HL-60/S4 treated with retinoic acid at 250 ng/mL for 4 days and 3 days (cell line): ENCODE results near the gene CDH22.

Source experiments
- in situ Hi-C: fragments of 300-500 bp; cut with MboI; formaldehyde crosslinking; loops from 2 replicates; pipeline ENCODE4 v1.7.0; 2022; ENCODE audit warnings: low sequenced_read_pairs

The CDH22 gene

DNA sequence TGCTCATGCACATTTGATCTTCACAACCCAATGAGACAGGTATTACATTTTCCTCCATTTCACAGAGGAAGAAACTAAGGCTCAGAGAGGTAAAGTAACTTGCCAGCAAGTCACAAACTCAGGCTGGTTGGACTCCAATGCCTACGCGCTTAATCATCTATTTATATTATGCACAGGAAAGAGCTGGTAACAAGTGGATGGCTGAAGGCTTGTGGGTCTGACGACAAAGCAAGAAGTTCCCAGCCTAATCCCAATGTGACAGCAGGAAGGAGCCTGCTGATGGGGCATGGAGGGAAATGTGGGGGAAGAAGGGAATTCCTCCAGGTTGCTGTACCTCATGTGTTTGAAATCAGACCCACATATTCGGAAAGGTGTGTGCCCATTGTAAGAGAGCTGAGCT lies 3.9 kb downstream of the CDH22 start:
- in situ Hi-C loops: no loop called here

DNA sequence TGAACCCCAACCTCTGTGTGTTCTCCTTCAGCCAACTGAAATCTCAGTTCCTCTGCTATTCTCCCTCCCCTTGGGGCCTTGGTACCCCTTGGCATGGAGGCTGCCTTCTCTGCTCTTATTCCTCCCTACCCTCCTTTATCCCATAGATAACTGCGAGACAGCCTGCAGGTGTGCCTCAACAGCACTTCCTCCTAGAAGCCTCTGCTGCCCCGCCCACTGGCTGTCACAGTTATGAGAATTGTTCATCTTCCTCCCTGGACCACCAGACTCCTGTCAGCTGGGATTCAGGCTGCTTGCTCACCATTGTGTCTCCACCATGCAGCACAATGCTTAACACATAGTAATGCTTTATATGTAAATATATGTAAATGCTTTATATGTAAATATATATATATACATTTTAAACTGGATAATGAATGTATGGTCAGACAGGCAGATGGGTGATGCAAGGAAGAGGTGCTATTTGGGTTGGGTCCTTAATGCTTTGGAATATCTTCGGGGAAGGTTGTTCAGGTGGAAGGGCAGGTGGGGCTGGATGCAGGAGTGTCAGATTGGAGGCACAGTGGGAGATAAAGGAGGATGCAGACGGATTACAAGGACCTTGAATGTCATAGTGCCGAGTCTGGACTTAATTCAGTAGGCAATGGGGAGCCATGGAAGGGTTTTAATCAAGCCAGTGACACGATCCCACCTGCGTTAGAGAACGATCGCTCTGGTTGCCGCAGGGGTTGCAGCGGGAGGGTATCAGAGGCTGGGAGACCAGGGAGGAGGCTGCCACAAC lies 4.9 kb downstream of the CDH22 start:
- in situ Hi-C loops: no loop called here

DNA sequence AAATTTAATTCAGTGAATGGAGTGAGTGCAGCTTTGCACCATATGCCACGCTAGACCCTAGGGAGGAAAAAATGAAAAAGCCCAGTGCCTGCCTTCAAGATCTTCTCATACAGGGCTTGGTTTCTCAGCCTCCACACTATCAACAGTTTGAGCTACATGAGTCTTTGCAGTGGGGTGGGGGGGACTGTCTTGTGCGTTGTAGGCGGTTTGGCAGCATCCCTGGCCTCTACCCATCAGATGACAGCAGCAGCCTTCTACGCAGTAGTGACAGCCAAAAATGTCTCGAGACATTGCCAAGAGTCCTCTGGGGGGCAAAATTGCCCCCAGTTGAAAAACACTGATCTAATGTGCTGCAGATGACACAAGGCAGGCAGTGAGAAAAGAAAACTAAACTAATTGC lies 6.2 kb downstream of the CDH22 start:
- in situ Hi-C loops: no loop called here

DNA sequence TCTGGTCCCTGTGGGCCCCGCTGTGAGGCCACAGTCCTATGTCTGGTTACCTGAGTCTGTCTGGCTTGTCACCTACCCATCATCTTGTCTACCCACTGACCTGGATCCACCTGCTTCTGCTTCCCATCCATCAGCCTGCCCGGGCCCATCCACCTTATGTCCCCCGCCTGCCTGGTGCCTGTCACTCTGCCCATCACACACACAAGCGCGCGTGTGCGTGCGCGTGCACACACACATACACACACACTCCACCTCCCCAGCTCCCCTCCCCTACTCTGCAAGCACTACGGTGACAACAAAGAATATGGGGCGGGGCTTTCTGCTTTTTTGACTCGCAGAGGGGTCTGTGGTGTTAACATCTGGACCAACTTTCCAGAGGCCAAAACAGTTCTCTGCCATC lies 8.0 kb downstream of the CDH22 start:
- in situ Hi-C loops: no loop called here

DNA sequence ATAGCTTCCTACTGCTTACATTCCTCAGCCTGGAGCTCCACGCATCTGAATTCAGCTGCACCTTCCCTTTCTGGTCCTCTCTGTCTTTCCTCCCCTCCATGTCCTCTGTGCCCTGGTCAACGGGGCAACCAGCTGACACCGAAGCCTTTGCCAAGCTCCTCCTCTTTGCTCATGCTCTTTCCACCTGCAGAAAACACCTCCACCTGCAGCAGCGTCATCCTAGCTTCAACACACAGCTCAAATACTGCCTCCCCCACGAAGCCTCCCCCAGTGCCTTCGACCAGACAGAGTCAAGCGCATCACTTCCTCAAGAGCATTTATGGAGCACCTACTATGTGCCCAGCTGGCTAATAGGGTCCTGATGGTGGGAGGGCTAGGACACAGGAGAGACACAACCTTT lies 9.2 kb downstream of the CDH22 start:
- in situ Hi-C loops: no loop called here

DNA sequence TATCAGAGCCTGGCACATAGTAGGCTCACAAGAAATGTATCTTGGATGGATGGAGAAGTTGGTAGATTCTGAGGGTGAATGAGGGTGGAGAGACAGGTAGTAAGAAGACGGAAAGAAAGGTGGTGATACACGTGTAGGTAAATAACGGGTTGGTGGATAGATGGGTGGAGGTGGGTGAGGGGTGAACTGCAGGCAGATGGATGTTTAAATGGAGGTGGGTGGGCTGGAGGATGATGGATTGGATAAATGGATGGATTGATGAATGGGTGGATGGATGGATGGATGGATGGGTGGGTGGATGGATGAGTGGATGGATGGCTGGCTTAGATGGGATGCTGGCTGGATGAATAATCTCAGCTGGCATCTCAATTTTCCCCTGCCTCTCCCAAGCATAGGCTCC lies 9.9 kb downstream of the CDH22 start:
- in situ Hi-C loops: no loop called here

DNA sequence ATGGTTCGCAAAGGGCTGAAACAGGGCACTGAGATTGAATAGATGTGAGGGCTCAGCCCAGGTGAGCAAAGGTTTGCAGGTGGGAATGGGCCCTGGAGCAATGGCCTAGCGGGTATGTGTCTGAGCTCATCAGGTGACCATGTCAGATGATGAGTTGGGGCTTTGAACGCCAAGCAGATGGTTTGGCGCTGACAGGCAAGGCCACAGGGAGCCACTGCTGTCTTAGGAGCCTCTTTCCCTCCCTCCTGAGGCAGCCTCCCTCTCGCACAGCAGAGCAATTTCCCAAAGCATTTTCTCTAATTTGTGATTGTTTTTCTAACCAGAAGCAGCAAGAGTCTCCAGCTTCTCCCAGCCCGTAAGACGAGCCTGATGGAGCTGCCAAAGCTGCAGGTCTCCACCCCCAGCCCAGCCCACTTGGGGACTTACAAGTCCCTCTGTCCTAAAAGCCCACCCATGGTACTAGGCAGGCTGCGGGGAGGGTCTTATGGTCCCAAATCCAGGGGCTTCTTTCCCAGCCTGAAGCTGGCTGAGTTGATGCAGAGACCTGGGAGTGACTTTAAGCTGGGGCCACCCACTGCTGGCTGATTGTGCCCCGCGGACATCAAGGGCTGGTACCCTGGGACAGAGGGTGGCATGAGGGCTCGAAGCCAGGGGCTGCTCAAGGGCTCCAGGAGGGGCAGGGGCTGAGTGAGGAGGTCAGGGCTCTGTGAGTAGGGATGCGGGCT lies 11.6 kb downstream of the CDH22 start:
- in situ Hi-C loops: no loop called here

DNA sequence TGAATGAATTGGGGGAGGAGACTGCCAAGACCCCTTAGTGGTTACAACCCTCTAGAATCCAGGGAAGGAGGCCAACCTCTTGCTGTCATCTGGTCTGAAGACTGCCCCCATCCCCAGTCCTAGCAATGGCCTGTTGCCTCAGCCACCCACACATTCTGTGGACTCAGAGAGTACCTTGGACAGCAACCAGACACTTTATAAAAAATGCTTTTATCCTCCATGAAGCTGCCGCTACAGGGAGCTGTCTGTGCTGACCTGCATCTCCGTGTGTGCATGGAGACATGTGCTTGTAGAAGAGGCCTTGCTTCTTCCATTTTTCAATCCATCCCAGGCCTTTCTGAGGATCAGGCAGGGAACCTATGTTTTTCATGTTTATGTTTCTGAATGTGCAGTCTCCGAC lies 15.2 kb downstream of the CDH22 start:
- in situ Hi-C loops: no loop called here

DNA sequence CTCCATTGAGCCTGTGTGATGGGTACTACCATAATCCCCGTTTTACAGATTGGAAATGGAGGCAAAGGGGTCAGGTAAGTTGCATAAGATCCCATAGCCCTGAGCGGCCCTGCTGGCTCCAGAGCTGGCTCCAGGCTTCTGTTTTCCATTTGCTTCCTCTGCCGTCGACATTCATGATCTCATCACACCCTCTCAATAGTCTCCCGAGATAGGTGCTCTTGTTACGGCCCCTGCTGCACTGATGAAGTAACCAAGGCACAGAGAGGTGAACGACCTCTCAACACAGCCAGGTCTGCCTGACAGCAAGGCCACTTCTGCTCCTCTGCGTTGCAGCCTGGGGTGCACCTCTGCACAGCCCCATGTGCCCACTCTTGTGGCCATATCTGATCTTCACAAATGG lies 16.9 kb downstream of the CDH22 start:
- in situ Hi-C loops: no loop called here

DNA sequence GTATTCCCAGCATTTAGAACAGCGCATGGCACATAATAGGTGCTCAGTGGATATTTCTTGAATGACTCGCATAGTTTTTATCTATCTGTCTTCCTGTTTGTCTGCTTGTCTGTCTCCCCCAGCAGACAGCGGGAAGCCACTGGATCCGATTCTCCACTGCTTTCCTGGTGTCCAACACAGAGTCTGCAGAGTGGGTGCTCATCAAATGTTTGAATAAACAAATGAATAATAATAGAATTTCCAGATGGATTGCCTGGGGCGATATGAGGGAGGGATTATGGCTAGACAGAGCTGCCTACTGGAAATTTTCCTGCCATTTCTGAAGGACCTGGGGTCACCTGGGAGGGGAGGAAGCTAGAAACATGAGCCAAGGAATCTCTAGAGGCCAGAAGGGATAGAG lies 18.9 kb downstream of the CDH22 start:
- in situ Hi-C loops: no loop called here

DNA sequence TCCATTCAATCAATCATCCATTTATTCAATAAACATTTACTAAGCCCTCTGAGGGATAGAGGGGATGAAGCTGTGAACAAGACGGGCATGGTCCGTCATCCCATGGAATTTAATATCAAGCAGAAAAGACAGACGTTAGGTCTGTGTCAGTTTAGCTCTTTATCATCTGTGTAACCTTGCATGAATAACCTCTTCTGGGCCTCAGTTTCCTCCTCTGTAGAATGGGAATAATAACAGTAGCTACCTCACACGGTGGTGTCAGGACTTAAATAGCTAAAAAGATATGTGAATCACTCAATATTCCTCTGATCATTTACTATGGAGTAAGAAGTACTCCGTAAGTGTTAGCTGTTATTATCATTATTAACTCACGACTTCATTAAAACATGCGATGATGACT lies 21.3 kb downstream of the CDH22 start:
- in situ Hi-C loops: no loop called here

DNA sequence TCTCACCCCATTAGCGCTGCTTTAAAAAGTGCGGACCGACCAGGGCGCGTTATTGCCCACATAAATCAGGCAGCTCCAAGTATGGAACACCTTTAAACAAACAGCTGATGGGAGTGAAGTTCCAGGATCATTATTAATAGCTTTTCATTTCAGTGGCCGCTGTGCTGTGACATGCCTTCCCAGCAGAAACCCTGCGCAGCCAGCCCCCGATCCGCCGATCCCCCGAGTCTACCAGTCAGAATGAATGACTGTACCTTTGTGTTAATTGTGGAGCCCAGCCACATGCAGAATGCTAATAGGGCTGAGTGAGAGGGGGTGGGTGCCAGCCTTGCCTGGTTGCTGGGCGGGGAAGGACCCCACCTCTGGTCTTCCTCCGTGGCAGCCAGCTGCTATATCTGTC lies 21.9 kb downstream of the CDH22 start:
- in situ Hi-C loops: no loop called here

DNA sequence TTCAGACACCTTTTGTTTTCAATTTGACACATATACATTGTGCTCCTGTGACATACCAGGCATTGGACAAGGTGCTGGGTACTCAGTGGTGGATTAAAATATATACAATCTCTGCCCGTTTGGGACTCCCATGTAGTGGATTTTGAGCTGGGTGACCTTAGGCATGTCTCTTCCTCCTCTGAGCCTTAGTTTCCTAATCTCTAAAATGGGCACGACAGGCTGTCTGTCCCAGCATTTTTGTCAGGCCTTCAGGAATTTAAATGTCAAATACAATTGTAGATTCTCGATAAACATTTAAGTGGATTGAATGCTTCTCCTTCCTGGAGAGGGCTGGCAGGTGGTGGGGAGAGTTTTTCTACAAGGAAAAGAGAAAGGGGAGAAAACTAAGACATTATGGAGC lies 22.6 kb downstream of the CDH22 start:
- in situ Hi-C loops: no loop called here

DNA sequence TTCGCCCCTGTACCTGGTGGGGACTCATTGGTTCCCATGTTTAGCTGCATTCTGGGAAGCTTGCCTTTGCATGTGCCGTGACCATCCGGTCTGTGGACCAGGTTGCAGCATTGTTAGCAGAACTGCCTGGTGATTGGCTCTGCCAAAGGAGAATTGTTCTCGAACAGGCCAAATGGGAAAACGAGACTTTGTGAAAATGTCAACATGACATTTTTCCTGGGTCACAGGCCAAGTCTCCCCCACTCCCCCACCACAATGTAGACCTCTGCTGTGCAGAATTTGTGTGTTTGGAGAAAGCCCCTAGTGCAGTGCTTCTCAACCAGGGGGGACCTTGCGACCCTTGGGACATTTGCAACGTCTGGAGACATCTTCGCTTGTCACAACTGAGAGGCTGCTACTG lies 23.2 kb downstream of the CDH22 start:
- in situ Hi-C loops: no loop called here

DNA sequence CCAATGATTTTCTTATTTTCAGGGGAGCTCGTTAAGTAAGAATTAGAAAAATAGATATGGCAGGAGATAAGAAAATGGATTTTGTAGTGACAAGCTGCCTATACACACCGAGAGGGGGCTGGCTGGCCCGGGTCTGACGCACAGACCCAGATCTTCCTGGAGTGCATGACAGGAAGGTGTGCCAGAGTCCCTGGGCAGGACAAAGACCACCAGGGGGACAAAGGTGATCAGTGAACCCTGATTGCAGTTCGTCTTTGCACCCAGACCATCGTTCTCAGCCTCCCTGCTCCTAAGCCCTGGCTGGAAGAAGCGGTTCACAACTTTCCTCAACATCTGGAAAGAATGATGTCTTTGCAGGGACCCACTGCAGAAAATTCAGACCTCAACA lies 24.3 kb downstream of the CDH22 start:
- in situ Hi-C loops: no loop called here

DNA sequence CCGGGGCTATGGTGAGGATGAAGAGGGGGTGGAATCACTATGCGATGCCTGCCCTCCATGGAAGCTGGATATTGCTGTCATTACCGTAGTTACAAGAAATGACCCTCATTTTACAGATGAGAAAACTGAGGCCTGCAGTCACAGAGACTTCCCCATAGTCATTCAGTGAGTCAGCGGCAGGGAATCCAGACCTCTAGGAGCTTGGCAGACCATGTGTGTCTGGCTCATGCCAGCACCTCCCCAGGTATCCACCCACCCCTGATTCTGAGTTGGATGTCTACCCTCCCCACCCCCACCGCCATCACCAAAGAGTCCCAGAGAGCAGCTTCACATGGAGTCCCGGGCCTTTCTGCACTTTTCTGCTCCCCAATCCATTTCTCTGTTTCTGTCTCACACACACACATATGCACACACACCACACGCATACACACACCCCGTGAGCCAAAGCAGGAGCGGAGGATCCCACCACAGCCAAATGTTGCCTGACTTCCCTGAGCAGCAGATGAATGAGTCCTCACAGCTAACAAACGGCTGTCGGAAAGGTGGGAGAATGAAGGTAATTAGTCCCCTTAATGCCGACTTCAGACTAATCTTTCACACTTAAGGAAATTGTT lies 24.8 kb downstream of the CDH22 start:
- in situ Hi-C loops: no loop called here

DNA sequence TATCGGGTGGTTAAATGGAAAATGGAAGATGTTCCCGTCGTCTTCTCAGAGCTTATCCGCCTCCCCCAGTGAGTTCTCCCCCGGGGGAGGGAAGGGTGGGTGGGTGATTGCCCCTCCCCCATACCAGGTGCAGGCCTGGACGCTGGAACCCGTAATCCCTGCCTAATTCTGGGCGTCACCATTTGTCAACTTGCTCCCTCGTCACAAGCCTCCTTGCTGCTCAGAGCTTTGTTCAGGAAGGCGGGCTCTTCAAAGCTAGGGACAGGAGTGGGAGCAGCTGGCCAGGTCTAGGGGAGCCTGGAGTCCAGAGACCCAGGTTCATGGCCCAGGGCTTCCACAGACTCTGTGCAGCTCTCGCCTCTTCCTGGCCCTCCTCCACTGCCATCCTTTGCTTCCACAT lies 25.6 kb downstream of the CDH22 start:
- in situ Hi-C loops: no loop called here

DNA sequence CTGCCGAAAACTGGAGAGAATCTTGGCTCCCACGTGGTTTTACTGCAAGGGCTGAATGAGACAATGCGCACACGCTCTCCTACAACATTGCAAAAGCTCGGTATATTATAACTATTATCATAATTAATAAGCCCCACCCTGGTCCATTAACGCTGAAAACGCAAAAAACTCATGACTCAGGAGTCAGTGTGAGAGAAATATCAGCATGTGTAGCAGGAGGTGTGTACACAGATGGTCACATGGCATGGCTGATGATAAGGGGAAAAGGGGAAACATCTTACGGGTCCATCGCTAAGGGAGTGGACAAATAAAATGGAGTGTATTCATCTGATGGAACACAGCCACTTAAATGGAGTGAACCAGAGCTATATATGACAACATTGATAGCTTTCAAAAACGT lies 29.2 kb downstream of the CDH22 start:
- in situ Hi-C loops: no loop called here

DNA sequence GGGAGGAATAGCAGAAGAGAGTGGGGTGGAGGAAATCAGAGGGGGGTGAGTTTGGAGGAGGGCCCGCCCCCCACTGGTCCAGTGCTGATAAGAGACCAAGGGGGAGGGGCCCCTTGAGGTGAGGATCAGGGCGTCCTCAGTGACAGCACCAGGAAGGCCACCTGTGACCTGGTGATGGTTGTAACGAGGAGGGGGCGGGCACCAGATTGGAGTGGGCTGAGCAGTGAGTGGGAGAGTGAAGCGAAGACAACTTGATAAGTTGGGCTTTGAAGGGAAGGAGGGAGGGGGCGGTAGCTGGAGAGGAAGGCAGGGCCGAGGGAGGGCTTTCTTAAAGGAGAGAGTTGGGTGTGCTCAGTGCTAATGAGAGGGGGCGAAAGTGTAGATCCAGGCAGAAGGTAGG lies 30.7 kb downstream of the CDH22 start:
- in situ Hi-C loops: no loop called here

DNA sequence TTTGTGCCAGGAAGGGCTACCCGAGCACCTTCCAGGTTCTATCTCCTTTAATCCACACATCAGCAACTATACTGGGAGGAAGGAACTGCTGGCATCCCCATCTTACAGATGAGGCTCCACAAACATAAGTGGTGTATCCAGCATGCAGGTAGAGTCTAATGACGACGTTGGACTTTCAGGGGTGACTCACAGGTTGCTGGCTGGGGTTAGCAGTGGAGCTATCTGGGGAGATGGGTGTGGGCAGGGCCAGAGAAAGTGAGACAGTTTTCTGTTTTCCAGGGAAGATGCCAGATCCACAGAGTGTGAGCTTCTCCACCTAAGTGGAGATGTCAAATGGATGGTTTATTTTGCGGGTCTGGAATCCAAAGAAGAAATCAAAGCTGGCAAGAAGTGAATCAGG lies 31.8 kb downstream of the CDH22 start:
- in situ Hi-C loops: no loop called here

DNA sequence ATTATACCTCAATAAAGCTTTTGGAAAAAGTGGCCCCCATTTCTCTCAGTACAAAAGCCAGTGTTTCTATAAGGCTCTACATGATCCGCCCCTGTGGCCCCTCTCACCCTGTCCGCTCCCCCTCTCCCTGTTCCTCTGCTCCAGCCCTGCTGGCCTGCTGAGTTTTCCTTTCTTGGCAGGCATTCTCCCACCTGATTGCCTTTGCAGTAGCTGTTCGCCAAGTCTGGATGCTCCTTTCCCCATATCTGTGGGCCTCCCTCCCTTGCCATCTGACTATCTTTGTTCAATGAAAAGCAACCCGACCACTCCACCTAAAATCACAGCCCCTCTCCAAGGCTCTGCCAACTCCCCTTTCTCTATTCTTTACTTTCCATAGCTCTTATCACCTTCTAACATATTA lies 33.2 kb downstream of the CDH22 start:
- in situ Hi-C loops: no loop called here

DNA sequence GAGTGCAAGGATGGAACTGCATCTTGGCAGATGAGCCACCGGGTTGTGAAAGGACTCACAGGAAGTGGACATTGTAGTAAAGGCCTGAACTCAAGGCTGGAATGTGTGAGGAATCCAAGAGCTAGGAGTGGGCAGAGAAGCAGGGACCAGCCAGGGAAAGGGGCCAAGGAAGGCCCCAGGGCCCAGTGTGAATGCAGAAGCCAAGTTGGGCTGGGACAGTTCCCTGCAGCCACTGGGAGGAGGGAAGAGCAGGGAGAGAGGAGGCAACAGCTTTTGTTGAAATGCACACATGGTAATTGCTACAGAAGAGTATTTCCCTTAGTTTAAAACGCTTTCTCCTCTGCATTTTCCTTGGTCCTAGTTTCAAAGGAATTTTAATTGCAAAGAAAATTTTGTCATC lies 34.6 kb downstream of the CDH22 start:
- in situ Hi-C loops: no loop called here
